IPS-18c (cell line): ENCODE measurements around the gene MOK.
"Not testable (repeated sequence)": the region's sequence is repeated elsewhere in the genome, so short reads cannot be mapped to it uniquely, and the experiment has no call there.

ENCODE experiments used
- H3K4me3 ChIP-seq: 2 replicates; pipeline ENCODE4 v1.7.0; 2013; ENCODE audit warnings: low read depth, mild to moderate bottlenecking, low read length, moderate library complexity; ENCODE audit not compliant: insufficient read depth
- H3K9me3 ChIP-seq: one replicate; pipeline ENCODE4 v1.6.1; 2013; ENCODE audit warnings: mild to moderate bottlenecking, low read length, moderate library complexity; ENCODE audit not compliant: control insufficient read depth, insufficient read depth

The MOK gene

GRCh38 chr14:102298303-102299070, 6.5 kb downstream of the MOK start:
- not testable (repeated sequence) for H3K9me3 ChIP-seq, H3K4me3 ChIP-seq

GRCh38 chr14:102297436-102298170, 7.4 kb downstream of the MOK start:
- Histone ChIP-seq H3K9me3 (no peaks in the 10 kb centered on the region), H3K4me3 (no peak overlapping the region)

GRCh38 chr14:102295270-102295669, 9.7 kb downstream of the MOK start:
- H3K9me3 ChIP-seq = no peaks in the 10 kb centered on the region
- no peak overlapping the region for H3K4me3 ChIP-seq

GRCh38 chr14:102293781-102294180, 11.2 kb downstream of the MOK start:
- no peaks in the 10 kb centered on the region for H3K9me3 ChIP-seq
- no peak overlapping the region for H3K4me3 ChIP-seq

- no peaks in the 10 kb centered on the region for H3K9me3 ChIP-seq
- no peak overlapping the region for H3K4me3 ChIP-seq
Measured at GRCh38 chr14:102292441-102292840, 12.5 kb downstream of the MOK start.

GRCh38 chr14:102288139-102288538, 16.8 kb downstream of the MOK start:
- Histone ChIP-seq H3K9me3 (no peaks in the 10 kb centered on the region), H3K4me3 (no peak overlapping the region)

- Histone ChIP-seq H3K4me3 (no peak overlapping the region), H3K9me3 (no peaks in the 10 kb centered on the region)
Measured at GRCh38 chr14:102285106-102285505, 19.9 kb downstream of the MOK start.

GRCh38 chr14:102283631-102284129, 21.3 kb downstream of the MOK start:
- no peaks in the 10 kb centered on the region for H3K9me3 ChIP-seq
- no peak overlapping the region for H3K4me3 ChIP-seq

- Histone ChIP-seq H3K4me3 (no peak overlapping the region), H3K9me3 (no peaks in the 10 kb centered on the region)
Measured at GRCh38 chr14:102282751-102283465, 22.1 kb downstream of the MOK start.

- peaks cover 2% of the 10 kb centered on the region for H3K9me3 ChIP-seq
- no peak overlapping the region for H3K4me3 ChIP-seq
Measured at GRCh38 chr14:102280376-102280962, 24.5 kb downstream of the MOK start.

- Histone ChIP-seq H3K9me3 (peaks cover 2% of the 10 kb centered on the region), H3K4me3 (no peak overlapping the region)
Measured at GRCh38 chr14:102279688-102280348, 25.1 kb downstream of the MOK start.

GRCh38 chr14:102279282-102279681, 25.7 kb downstream of the MOK start:
- H3K9me3 ChIP-seq = peaks cover 2% of the 10 kb centered on the region
- H3K4me3 ChIP-seq = no peak overlapping the region

GRCh38 chr14:102278631-102278935, 26.4 kb downstream of the MOK start:
- peaks cover 2% of the 10 kb centered on the region for H3K9me3 ChIP-seq
- H3K4me3 ChIP-seq = no peak overlapping the region

- Histone ChIP-seq H3K4me3 (no peak overlapping the region), H3K9me3 (peaks cover 2% of the 10 kb centered on the region)
Measured at GRCh38 chr14:102277874-102278630, 26.9 kb downstream of the MOK start.

GRCh38 chr14:102275866-102276265, 29.1 kb downstream of the MOK start:
- H3K4me3 ChIP-seq = no peak overlapping the region
- H3K9me3 ChIP-seq = peaks cover 2% of the 10 kb centered on the region

- no peak overlapping the region for H3K4me3 ChIP-seq
- H3K9me3 ChIP-seq = peaks cover 2% of the 10 kb centered on the region
Measured at GRCh38 chr14:102272392-102272791, 32.6 kb downstream of the MOK start.
